K562 (cell line): Measurements from ENCODE around the gene TAF5. TPM values are rescaled to one million over a fixed set of nuclear protein-coding genes. Genes with fewer than 3 reads are reported as not detected.
A peak's percentile ranks its signal among the peaks of the same experiment; 100 is the strongest.

ENCODE experiments used
- ARID1B ChIP-seq: fragments of 450-650 bp; IDR thresholded peaks from 2 replicates; pipeline ENCODE4 v1.6.1; 2016; ENCODE audit warnings: antibody characterized with exemption, mild to moderate bottlenecking, inconsistent platforms
- ATF1 ChIP-seq, 2 experiments: fragments of 450-650 bp in 1 of 2; IDR thresholded peaks; 2 replicates each; pipeline ENCODE4 v1.6.1; 2016; ENCODE audit warnings: missing compliant biosample characterization in 1 of 2, missing genetic modification characterization in 1 of 2
- DACH1 ChIP-seq: fragments of 450-650 bp; IDR thresholded peaks from 2 replicates; pipeline ENCODE4 v1.6.1; 2018; ENCODE audit not compliant: partially characterized antibody
- HES1 ChIP-seq: fragments of 450-650 bp; IDR thresholded peaks from 2 replicates; pipeline ENCODE4 v1.6.1; 2016; ENCODE audit warnings: low read depth, mild to moderate bottlenecking, moderate library complexity
- IFI16 ChIP-seq: fragments of 250-450 bp; sonication (Bioruptor Pico); IDR thresholded peaks from 2 replicates; pipeline ENCODE4 v2.1.2; 2022; ENCODE audit warnings: mild to moderate bottlenecking, inconsistent platforms
- MBD1 ChIP-seq: fragments of 250-450 bp; sonication (Bioruptor Pico); IDR thresholded peaks from 2 replicates; pipeline ENCODE4 v1.8.0; 2022; ENCODE audit warnings: inconsistent platforms
- MXI1 ChIP-seq: IDR thresholded peaks from 2 replicates; pipeline ENCODE4 v1.6.1; 2011; ENCODE audit warnings: low read depth, mild to moderate bottlenecking, improper control_type of control experiment, low read length
- PBX2 ChIP-seq, 2 experiments: IDR thresholded peaks in 1 of 2; conservative IDR thresholded peaks in 1 of 2; 2 replicates each; pipeline ENCODE4 v1.6.1; 2016; ENCODE audit warnings: low read depth in 2 of 2, mild to moderate bottlenecking in 1 of 2, missing compliant biosample characterization in 1 of 2, missing genetic modification characterization in 1 of 2, moderate library complexity in 1 of 2
- POLR3A ChIP-seq: IDR thresholded peaks from 2 replicates; pipeline ENCODE4 v1.6.1; 2011; ENCODE audit warnings: borderline replicate concordance, mild to moderate bottlenecking, moderate library complexity; ENCODE audit not compliant: insufficient read length, insufficient read depth; ENCODE audit errors: extremely low read depth
- RCOR1 ChIP-seq, 2 experiments: IDR thresholded peaks; 2 replicates each; pipeline ENCODE4 v1.6.1; 2012; ENCODE audit warnings: low read depth in 2 of 2, low read length in 2 of 2, borderline replicate concordance in 1 of 2, improper control_type of control experiment in 1 of 2
- RFX1 ChIP-seq: fragments of 450-650 bp; IDR thresholded peaks from 2 replicates; pipeline ENCODE4 v1.6.1; 2016; ENCODE audit warnings: mild to moderate bottlenecking, moderate library complexity
- SIN3A ChIP-seq, 2 experiments: fragments of 150-350 bp in 1 of 2; IDR thresholded peaks; 2 replicates each; pipeline ENCODE4 v1.6.1; 2011 to 2016; ENCODE audit warnings: borderline replicate concordance in 2 of 2, low read depth in 2 of 2, low read length in 2 of 2, mild to moderate bottlenecking in 2 of 2, moderate library complexity in 2 of 2; ENCODE audit not compliant: control insufficient read depth in 1 of 2
- TEAD1 ChIP-seq, 2 experiments: fragments of 450-650 bp in 1 of 2; sonication (generic) in 1 of 2; formaldehyde crosslinking; IDR thresholded peaks; 2 replicates each; pipeline versions ENCODE4 v1.4.0 to v1.8.0; 2020 to 2022; ENCODE audit warnings: mild to moderate bottlenecking in 2 of 2, missing genetic modification reagents in 1 of 2
- THRAP3 ChIP-seq: fragments of 450-650 bp; IDR thresholded peaks from 2 replicates; pipeline ENCODE4 v1.6.1; 2016; ENCODE audit warnings: mild to moderate bottlenecking, inconsistent platforms, borderline replicate concordance
- ZNF134 ChIP-seq: fragments of 250-450 bp; sonication (Bioruptor Pico); conservative IDR thresholded peaks from 2 replicates; pipeline ENCODE4 v1.4.0; 2020
- ZNF217 ChIP-seq: sonication (generic); formaldehyde crosslinking; IDR thresholded peaks from 2 replicates; pipeline ENCODE4 v1.8.0; 2022; ENCODE audit warnings: mild to moderate bottlenecking, missing genetic modification reagents
- ZNF253 ChIP-seq: fragments of 250-450 bp; sonication (Bioruptor Pico); conservative IDR thresholded peaks from 2 replicates; pipeline ENCODE4 v1.6.1; 2021; ENCODE audit warnings: mild to moderate bottlenecking
- ZNF609 ChIP-seq: sonication (generic); formaldehyde crosslinking; IDR thresholded peaks from 2 replicates; pipeline ENCODE4 v1.8.1; 2023; ENCODE audit warnings: missing genetic modification reagents, mild to moderate bottlenecking, borderline replicate concordance
- polyA plus RNA-seq, 8 experiments: library from polyadenylated mRNA; depleted of rRNA in 4 of 8; stranded (reverse) in 5 of 8; unstranded in 3 of 8; fragments of >200 nt; fragmentation: Nextera tagmentation in 2 of 8; fragmentation: Illumina TruSeq in 1 of 8; extraction: Ambion mirVana in 2 of 8; extraction: Trizol in 1 of 8; gene quantifications; 2 replicates each; pipeline versions ENCODE4 v1.2.1 to v1.2.3, GENCODE V29; 2011 to 2014; ENCODE audit warnings: inconsistent platforms in 1 of 8, missing spikeins in 1 of 8
- total RNA-seq, 7 experiments: library from RNA; depleted of rRNA in 6 of 7; stranded (reverse); fragments of >200 nt in 6 of 7; fragmentation: Illumina TruSeq in 2 of 7; extraction: Trizol in 2 of 7; gene quantifications; 2 replicates each; pipeline versions ENCODE4 v1.2.1 to v1.2.3, GENCODE V29; 2011 to 2021; ENCODE audit warnings: low replicate concordance in 1 of 7

The TAF5 gene
- total and polyA plus RNA-seq, 9 of the 15 experiments (the other 6 are each of a cell fraction or from before 2014, with no cell fraction given) = 4.2 to 11.9 (median 9.3) TPM

- TF ChIP-seq PBX2 (CRISPR knock-in tag; IDR thresholded peaks at IDR 0.05; ENCODE audit: low read depth) (no peak), PBX2 (tag; conservative IDR thresholded peaks at IDR 0.05; ENCODE audit: low read depth) (peak; percentile 19; the same call in 1 of the 2 replicates), MBD1 (no peak), RFX1 (peak; percentile 83), TEAD1 (CRISPR knock-in tag; IDR thresholded peaks at IDR 0.05) (no peak), ZNF217 (CRISPR knock-in tag) (no peak), ZNF609 (CRISPR knock-in tag) (no peak), THRAP3 (no peak), ARID1B (peak; percentile 45), HES1 (no peak), IFI16 (CRISPR knock-in tag) (no peak), DACH1 (no peak), ZNF253 (CRISPR knock-in tag) (no peak), SIN3A (IDR thresholded peaks at IDR 0.05; ENCODE audit: borderline replicate concordance in 2 of 2, control insufficient read depth in 1 of 2, low read depth in 2 of 2, low read length in 2 of 2) (peak; percentile 76; a peak in 3 of 4 replicates), MXI1 (0 out of 2 replicates have a peak, but pooled peaks have one; percentile 38), POLR3A (no peak), ZNF134 (CRISPR knock-in tag) (no peak), ATF1 (CRISPR knock-in tag; IDR thresholded peaks at IDR 0.05) (no peak), ATF1 (tag; IDR thresholded peaks at IDR 0.05) (0 out of 2 replicates have a peak, but pooled peaks have one; percentile 14), RCOR1 (IDR thresholded peaks at IDR 0.05; ENCODE audit: borderline replicate concordance in 1 of 2, low read depth in 2 of 2, low read length in 2 of 2) (peak in 1 of 2 experiments; percentile 58; a peak in 1 of 4 replicates)
Measured at GRCh38 chr10:103394180-103394579, 26.4 kb downstream of the TAF5 start (continued).
